Measurements from ENCODE around the gene PRDX5.

PRDX5 gene

DNA sequence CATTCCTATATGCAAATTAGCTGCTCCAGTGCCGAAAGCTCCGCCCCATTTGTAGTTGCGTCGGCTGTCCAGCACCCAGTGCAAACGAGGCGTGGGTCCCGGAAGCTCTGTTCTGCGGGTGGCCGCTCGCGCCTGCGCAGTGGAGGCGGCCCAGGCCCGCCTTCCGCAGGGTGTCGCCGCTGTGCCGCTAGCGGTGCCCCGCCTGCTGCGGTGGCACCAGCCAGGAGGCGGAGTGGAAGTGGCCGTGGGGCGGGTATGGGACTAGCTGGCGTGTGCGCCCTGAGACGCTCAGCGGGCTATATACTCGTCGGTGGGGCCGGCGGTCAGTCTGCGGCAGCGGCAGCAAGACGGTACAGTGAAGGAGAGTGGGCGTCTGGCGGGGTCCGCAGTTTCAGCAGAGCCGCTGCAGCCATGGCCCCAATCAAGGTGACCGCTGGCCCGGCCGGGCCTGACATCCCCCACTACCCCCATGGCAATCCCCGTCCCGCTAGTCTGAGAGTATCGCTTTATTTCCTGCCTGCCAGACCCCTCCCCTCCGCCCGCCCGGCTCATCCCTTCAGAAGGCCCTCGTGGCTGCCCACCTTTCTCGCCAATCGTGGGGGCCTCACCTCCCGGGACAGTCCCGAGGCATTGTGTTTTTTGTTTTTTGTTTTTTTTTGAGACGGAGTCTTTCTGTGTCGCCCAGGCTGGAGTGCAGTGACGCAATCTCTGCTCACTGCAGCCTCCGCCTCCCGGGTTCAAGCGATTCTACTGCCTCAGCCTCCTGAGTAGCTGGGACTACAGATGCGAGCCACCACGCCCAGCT, at the start of gene PRDX5:
TSS of gene PRDX5 (plus strand) at position 161 of the 805 bp plus-strand sequence. CDS start at position 256, 95 bp downstream.
- peak; percentile 97 for DNase-seq (ENCODE audit: low spot score)

DNA sequence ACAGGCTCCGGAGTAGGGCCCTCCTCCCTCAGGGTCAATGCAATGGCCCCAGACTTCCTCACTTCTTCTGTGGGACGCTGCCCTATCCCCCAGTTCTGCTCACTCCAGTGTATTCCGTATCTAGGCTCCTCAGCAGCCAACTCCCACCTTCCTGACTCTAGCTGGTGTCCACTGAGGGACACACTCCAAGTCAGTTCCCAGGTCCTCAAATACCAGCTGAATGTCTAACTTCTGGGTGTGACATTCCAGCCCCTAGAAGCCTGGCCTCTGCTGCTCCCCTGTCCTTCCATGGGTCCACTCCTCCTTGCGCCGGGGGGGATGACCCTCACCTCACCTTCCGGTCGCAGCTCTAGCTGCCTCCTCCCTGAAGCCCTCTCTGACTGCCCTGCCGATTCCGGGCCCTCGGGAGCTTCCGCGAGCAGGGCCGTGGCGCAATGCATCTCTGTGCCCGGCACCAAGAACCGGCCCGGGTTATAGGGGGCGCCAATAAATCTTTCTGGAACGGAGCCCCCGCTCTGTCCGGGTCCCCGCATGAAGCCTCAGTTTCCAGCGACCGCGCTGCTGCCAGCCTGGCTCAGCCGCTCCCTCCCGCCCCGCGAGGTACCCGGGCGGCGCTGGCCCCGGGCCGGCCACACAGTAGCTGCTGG, 48.9 kb upstream of the PRDX5 start:
- DNase-seq (ENCODE audit: low spot score): no peak

DNA sequence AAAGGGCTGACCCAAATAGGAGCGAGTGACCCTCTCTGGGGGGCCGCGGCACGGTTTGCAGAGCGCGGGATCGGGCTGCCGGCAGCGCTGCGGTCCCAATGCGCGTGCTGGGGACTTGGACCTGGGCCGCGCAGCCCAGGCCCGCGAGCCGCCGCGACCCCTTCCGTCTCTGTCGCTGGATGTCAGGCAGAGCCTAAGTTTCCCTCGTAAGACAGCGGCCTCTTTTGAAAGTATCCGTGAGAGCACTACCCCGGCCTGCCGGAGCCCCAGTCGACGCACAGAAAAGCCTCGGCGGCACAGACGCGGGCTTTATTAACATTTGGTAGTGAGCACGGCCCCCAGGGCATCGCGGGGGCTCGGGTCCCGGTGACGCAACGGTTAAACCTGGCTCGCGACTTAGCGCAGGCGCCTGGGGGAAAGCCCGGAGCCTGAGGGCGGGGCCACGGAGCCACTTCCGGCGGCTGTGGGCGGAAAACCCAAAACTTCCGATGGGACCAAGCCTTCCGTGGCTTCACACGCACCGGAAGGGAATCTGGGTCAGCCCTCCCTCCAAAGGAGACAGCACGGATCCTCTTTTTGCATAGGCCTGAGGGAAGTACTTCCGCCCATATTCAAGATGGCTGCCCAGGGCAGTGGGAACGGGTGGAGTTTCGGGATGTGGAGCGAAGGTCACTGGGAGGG, 48.2 kb upstream of the PRDX5 start:
- DNase-seq (ENCODE audit: low spot score): peak; percentile 92

DNA sequence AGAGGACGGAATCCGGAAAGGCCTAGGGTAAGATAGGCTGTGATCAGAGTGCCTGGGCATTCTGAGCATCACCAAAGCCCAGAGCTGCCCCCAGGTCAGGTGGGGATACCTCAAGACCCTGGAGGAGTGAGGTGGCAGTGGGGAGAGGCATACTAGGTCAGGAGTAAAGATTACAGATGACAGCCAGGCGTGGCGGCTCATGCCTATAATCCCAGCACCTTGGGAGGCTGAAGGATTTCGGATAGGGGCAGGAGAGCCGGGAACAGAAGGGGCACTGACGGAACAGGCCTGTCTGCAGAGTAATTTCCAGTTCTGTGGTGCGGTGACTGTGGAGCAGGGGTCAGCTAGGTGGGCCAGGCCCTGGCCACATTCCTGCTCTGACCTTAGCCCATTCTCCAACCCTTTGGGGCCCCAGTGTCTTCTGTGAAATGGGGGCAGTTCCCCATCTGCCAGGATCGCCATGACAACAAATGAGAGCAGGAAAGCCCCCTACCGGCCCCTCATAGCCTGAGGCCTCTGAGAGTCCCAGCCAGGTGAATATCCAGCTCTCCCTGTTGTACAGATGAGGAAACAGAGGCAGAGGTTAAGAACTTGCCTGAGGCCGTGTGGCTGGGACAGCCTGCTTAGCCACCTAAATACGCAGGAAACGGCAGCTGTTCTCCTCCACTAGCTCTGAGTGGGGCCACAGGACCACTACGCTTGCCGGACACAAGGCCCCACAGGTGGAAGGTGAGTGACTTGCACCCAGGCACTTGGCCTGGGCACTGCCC, 42.7 kb upstream of the PRDX5 start:
- no peak for DNase-seq (ENCODE audit: low spot score)

DNA sequence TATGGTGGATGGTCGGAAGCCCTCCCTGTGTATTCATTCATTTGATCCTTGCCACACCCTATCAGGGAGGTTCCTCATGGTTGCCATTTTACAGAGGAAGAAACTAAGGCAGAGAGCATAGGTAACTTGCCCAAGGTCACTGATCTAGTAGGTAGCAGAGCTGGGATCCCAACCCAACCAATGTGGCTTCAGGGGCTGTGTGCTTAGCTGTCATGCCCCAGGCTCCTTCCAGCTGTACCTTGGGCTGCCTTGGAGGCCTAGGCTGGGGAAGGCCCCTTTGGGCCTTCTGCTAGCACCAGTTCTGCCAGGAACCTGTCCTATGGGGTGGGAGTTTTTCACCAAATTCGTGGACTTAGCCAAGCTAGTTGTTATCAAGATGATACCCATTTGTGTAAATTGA, 42.1 kb upstream of the PRDX5 start:
- DNase-seq (ENCODE audit: low spot score): no peak

DNA sequence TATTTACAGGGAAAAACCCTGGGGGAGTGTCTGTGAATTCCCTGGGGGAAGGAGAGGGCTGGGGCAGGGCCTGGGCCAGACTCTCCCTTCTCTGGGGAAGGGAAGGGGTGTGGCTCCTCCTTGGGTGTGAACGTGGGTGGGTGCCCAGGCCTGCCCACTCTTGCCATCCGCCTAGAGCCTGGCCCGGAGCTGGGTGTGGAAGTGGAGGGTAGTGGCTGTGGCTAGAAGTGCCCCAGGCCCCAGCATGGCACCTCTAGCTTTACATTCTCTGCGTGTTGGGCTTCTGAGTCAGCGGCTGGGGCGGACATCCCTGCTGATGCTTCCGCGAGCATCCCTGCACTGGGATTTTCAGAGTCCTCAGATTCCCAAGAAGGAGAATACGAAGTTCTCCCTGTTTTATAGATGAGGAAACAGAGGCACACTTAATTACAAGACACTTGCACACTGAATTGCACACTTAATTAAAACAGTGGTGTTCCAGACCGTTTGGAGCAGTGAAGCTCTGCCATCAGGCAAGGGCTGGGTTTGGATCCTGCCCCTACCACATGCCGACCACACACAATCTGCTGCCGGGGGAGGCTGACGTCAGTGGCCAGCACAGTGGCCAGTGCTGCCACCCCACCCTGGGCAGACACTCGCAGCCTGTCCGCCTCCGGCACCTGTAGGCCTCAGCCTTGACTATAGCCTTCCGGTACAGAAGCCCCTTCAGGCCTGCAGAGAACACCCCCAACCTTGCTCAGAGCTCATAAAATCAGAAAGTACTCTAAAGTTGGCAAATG, 41.1 kb upstream of the PRDX5 start:
- no peak for DNase-seq (ENCODE audit: low spot score)

DNA sequence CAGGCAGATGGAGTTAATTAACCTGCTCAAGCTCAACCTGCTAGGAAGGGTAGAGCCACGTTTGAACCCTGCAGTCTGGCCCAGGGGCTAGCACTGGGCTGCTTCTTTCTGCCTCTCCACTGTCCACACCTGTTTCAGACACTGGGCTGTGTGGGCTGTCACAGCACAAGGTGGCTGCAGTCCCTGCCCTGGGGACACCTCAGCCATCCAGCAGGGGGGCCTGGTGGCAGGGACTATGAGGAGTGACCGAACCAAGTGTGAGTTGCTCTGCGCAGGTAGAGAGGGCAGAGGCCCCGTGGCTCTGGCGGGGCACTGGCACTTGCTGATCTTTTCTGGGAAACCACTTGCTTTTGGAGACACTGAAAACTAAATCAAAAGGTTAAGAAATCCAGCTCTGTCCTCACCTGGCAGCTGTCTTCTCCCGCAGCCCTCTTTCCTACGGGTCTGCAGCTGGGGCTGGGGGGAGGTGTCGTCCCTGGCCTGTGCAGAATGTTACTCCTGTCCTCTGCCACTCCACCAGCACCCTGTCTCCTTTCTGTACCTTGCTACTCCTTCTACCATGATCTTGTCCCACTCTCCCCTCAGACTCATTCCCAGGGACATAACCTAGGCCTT, 39.2 kb upstream of the PRDX5 start:
- no peak for DNase-seq (ENCODE audit: low spot score)

DNA sequence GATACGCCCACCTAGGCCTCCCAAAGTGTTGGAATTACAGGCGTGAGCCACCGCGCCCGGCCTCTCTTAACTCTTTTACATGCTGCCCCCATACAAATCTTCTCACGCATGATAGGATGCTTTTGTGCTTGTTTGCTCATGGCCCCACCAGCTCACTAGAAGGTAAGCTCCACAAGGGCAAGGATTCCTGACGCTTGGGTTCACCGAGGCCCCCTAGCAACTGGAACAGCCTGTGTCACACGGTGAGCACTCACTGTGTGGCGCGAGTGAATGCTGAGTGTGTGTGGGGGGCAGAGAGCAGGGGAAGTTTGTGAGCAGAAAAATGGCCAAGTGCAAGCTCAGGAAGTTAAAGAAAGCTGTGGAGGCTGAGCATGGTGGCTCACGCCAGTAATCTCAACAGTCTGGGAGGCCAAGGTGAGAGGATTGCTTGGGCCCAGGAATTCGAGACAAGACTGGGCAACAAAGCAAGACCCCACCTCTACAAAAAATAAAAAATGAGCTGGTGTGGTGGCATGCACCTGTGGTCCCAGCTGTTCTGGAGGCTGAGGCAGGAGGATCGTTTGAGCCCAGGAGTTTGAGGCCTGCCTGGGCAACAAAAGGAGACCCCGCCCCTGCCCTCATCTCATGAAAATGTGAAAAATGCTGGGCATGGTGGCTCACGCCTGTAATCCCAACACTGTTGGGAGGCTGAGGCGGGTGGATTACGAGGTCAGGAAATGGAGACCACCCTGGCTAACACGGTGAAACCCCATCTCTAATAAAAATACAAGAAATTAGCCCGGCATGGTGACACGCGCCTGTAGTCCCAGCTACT, 35.8 kb upstream of the PRDX5 start:
- DNase-seq (ENCODE audit: low spot score): no peak

DNA sequence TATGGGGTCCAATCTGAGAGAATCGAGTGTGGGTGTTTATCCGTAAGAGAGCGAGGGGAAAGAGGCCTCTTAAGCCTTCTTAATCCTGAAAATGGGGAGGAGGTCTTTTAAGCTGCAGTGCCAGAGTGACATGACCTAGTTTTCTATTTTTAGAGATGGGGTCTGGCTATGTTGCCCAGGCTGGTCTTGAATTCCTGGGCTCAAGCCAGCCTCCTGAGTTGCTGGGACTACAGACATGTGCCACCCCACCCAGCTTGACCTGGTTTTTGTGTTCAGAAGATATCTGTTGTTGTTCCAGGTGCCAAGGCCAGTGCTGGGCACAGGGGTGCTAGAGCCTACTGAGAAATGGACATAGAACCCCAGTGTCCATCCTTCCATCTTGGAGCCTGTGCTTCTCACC, 34.8 kb upstream of the PRDX5 start:
- DNase-seq (ENCODE audit: low spot score): no peak

DNA sequence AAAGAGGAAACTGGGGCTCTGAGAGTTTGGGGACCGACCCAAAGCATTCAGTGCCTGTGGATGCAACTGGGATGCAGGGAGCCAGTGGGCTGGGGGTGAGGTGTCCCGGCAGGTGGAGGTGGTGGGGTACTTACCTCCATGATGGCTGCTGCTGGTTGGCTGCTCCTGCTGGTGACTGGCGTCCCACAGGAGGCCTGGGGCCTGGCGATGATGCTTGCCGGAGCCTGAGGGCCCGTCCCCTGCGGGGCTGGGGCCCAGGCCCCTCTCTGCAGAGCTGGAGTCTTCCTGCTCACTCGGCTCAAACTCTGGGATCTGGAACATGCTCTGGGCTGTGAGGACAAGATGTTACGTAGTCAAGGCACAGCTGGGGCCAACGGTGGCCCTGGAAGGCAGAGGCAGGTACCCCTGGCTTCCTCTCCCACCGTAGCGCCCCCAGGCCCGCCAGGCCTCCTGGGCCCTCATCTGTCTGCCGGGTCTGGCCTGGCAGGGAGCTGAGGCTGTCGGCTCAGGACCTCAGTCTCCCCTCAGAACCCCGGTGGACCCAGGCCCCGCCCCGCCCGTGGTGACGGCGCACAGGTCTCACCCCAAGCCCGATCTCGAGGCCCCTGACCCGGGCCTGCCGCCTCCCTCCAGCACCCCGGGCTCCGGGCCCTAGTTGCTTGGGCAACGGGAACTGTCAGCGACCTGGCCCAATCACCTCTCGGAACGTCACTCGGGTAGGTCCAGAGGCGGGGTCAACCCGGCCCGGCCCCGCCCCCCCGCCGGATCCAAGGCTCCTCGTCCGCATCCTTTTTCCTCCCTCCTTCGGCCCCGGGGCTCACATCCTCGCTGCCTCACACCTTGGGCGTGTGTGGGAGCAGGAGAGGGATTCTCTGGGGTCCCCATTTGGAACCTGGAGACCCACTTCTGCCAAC, 33.6 kb upstream of the PRDX5 start, which contains the start of gene BAD:
TSS of gene BAD (minus strand) at position 618 of the 914 bp plus-strand sequence. CDS start at position 321, 297 bp downstream.
- DNase-seq (ENCODE audit: low spot score): peak; percentile 98

DNA sequence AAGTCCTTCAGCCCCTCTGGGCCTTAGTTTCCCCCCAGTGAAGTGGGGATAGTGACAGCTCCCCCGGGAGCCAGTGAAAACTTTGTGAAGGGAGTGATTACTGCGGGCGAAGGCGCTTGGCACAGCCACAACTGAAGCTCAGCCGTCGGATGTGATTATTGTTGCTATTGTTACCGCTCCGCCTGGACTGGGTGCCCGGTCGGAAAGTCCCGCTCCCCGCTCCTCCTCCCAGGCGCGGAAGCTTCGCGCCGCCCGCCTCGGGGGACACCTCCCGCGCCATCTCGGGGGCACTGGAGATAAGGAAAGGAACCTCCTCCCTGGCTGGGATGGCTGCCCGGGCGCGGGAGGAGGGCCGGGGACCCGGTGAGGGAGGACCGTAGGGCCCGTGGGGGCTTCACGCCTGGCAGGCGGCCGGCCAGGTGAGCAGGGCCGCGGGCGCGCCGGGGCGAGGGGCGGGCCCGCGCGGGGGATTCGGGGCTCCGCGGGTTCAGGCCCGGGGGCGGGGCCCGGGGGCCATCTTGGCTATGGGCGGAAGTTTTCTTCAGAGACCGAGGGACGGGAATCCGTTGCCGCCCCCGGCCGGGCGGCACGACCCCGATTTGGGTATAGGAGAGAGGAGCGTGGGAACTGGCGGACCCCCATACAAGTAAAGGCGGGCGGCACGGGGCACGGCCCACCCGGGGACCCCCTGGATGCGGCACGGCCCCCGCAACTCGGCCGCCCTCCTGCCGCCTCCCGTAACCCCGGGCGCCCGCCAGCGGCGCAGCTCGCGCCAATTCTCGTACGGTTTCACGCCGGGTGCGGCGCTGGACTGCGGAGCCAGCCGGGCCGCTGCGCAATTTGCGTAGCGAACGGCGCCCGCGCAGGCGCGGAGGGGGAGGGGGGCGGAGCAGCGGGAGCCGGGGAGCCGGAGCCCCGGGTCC, 32.7 kb upstream of the PRDX5 start, which contains the start of gene GPR137:
TSS of gene GPR137 (plus strand) at position 887 of the 923 bp plus-strand sequence. CDS start 677 bp downstream, outside the sequence.
- DNase-seq (ENCODE audit: low spot score): peak; percentile 95

DNA sequence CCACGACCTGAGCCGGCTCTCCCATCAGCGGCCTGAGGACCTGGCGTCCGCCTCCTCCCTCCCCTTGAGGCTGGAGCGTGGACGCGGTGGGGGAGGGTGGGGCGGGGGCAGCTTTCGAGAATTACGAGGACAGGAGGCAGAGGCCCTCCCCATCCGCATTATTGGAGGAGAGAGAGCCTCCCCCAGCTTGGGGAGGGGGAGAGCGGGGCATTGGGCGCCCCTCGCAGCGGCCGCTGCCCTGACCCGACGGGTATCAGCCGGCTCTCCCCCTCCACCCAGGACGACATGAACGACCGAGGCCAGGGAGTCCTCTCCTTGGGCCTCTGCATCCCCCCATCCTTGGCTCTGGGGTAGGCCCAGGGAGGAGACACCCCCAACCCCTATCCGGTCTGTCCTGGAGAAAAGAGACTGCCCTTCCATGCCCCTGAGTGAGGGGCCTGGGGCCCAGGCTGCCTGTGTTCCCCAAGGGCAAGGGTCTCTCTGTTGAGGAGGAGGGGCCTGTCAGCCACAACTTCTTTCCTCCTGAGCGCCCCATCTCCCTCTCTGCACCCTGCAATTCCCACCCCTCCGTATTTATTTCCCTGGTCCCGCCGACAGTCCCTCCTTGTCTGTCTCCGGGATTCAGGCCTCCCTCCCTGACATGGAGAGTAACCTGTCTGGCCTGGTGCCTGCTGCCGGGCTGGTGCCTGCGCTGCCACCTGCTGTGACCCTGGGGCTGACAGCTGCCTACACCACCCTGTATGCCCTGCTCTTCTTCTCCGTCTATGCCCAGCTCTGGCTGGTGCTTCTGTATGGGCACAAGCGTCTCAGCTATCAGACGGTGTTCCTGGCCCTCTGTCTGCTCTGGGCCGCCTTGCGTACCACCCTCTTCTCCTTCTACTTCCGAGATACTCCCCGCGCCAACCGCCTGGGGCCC, 31.8 kb upstream of the PRDX5 start:
- DNase-seq (ENCODE audit: low spot score): peak; percentile 74

DNA sequence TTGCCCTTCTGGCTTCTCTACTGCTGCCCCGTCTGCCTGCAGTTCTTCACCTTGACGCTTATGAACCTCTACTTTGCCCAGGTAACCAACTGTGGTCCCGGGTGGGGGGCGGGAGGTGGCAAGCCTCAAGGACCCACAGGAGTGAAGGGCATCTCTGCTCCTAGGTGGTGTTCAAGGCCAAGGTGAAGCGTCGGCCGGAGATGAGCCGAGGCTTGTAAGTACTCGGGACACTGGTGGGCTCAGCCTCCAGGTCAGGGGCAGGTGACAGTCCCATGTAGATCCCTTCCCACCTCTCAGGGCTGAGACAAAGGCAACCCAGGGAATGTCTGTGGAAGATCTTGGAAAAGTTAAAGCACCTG, 31.1 kb upstream of the PRDX5 start:
- no peak for DNase-seq (ENCODE audit: low spot score)

DNA sequence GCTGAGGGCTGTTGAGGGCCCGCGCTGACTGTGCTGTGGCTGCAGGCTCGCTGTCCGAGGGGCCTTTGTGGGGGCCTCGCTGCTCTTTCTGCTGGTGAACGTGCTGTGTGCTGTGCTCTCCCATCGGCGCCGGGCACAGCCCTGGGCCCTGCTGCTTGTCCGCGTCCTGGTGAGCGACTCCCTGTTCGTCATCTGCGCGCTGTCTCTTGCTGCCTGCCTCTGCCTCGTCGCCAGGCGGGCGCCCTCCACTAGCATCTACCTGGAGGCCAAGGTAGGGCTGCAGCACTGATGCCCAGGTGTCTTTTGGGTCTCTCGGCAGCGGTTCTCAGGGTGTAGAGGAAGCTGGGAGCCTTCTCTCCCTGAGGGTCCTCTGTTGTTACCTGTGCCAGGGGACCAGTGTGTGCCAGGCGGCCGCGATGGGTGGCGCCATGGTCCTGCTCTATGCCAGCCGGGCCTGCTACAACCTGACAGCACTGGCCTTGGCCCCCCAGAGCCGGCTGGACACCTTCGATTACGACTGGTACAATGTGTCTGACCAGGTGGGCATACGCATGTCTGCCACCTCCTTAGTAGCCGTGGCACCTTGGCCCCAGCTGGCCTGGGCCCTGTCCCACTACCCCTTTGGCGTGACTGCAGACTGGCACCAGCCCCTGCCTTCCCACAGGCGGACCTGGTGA, 30.1 kb upstream of the PRDX5 start:
- DNase-seq (ENCODE audit: low spot score): no peak

DNA sequence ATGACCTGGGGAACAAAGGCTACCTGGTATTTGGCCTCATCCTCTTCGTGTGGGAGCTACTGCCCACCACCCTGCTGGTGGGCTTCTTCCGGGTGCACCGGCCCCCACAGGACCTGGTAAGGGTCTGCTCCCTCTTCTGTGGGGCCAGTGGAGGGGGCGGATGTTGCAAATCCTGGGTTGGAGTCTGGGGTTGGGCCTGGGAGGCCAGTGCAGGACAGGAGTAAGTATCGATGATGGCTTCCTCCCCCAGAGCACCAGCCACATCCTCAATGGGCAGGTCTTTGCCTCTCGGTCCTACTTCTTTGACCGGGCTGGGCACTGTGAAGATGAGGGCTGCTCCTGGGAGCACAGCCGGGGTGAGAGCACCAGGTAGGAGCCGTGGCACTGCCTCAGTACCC, 29.6 kb upstream of the PRDX5 start:
- DNase-seq (ENCODE audit: low spot score): no peak

DNA sequence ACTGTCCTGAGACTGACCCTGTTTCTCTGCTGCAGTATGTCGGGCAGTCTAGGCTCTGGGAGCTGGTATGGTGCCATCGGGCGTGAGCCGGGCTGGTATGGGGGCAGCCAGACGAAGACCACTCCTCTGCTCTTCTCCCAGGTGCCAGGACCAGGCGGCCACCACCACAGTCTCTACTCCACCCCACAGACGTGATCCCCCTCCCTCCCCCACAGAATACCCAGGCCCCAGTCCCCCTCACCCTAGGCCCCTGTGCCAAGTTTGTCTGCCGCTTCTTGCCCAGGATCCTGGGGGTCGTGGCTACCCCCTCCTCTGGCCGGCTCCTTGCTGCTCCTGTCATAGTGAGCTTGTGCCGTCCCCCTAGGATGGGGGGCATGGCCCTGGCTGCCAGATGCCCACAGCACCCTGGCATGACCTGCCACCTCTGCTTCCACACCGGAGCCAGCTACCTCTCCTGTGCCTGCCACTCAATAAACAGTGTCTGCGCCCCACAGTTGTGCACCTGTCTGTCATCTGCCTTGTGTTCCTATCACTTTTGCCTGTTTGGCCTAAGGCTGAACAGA, 28.8 kb upstream of the PRDX5 start:
- DNase-seq (ENCODE audit: low spot score): no peak
